Measurements from ENCODE around the gene ADAMTS1.

The ADAMTS1 gene

GRCh38 chr21:26797878-26798456 is 47.2 kb downstream of the ADAMTS1 start:
- no peaks in the 10 kb centered on the region for H3K27me3 Mint-ChIP-seq
- H3K9me3 Mint-ChIP-seq: no peaks in the 10 kb centered on the region
- no peak for DNase-seq
- no peaks in the 10 kb centered on the region for H3K36me3 Mint-ChIP-seq
- no peak overlapping the region for H3K4me3 Mint-ChIP-seq
- CTCF ChIA-PET: no interaction called here
- no peaks in the 10 kb centered on the region for H3K4me1 Mint-ChIP-seq
- no peak overlapping the region for H3K27ac Mint-ChIP-seq

GRCh38 chr21:26795866-26796329 is 49.3 kb downstream of the ADAMTS1 start:
- Mint-ChIP-seq H3K4me1 (no peaks in the 10 kb centered on the region), H3K36me3 (no peaks in the 10 kb centered on the region), H3K27me3 (no peaks in the 10 kb centered on the region), H3K27ac (no peak overlapping the region), H3K9me3 (no peaks in the 10 kb centered on the region), H3K4me3 (no peak overlapping the region)
- CTCF ChIA-PET: no interaction called here
- DNase-seq: no peak

- Mint-ChIP-seq H3K4me3 (no peak overlapping the region), H3K9me3 (no peaks in the 10 kb centered on the region), H3K27ac (no peak overlapping the region), H3K27me3 (no peaks in the 10 kb centered on the region), H3K36me3 (no peaks in the 10 kb centered on the region), H3K4me1 (no peaks in the 10 kb centered on the region)
- CTCF ChIA-PET: no interaction called here
- DNase-seq: no peak
Observed at GRCh38 chr21:26795412-26795805, 49.8 kb downstream of the ADAMTS1 start.

GRCh38 chr21:26794597-26795411 is 50.4 kb downstream of the ADAMTS1 start:
- no peak overlapping the region for H3K4me3 Mint-ChIP-seq
- CTCF ChIA-PET: no interaction called here
- no peaks in the 10 kb centered on the region for H3K4me1 Mint-ChIP-seq
- H3K27ac Mint-ChIP-seq: no peak overlapping the region
- DNase-seq: no peak
- H3K36me3 Mint-ChIP-seq: no peaks in the 10 kb centered on the region
- H3K27me3 Mint-ChIP-seq: no peaks in the 10 kb centered on the region
- H3K9me3 Mint-ChIP-seq: no peaks in the 10 kb centered on the region

GRCh38 chr21:26790296-26790695 is 54.9 kb downstream of the ADAMTS1 start:
- Mint-ChIP-seq H3K27ac (no peak overlapping the region), H3K9me3 (no peaks in the 10 kb centered on the region), H3K27me3 (no peaks in the 10 kb centered on the region), H3K4me3 (no peak overlapping the region), H3K4me1 (no peaks in the 10 kb centered on the region), H3K36me3 (no peaks in the 10 kb centered on the region)
- CTCF ChIA-PET: no interaction called here
- DNase-seq: no peak

- Mint-ChIP-seq H3K27ac (no peak overlapping the region), H3K4me3 (no peak overlapping the region), H3K9me3 (no peaks in the 10 kb centered on the region), H3K36me3 (no peaks in the 10 kb centered on the region), H3K27me3 (no peaks in the 10 kb centered on the region), H3K4me1 (no peaks in the 10 kb centered on the region)
- DNase-seq: no peak
- CTCF ChIA-PET: no interaction called here
Observed at GRCh38 chr21:26788790-26789189, 56.4 kb downstream of the ADAMTS1 start.
